Tibial artery (tissue), 4 donors: ENCODE results near the gene SLX9.

Source experiments
- DNase-seq, 2 donors: peaks; one replicate each; pipeline ENCODE4 v3.0.0-alpha.2; 2019
- H3K27ac ChIP-seq, 2 donors: fragments of 200-600 bp; sonication (generic) in 1 of 2; 1 replicate in 1 of 2; 2 replicates in 1 of 2; pipeline ENCODE4 v1.5.1; 2018 to 2019; ENCODE audit warnings: mild to moderate bottlenecking in 1 of 2
- H3K27me3 ChIP-seq, 2 donors: fragments of 200-600 bp; sonication (generic) in 1 of 2; one replicate each; pipeline versions ENCODE4 v1.5.1 to v1.6.0; 2016 to 2019
- H3K36me3 ChIP-seq, 3 donors: fragments of 200-600 bp; sonication (generic) in 2 of 3; one replicate each; pipeline ENCODE4 v1.5.1; 2016 to 2019; ENCODE audit warnings: mild to moderate bottlenecking in 2 of 3
- H3K4me1 ChIP-seq, 4 donors: fragments of 200-600 bp; sonication (generic) in 2 of 4; 1 replicate in 3 of 4; 2 replicates in 1 of 4; pipeline ENCODE4 v1.5.1; 2016 to 2019
- H3K4me3 ChIP-seq, 2 donors: fragments of 200-600 bp; sonication (generic) in 1 of 2; 1 replicate in 1 of 2; 2 replicates in 1 of 2; pipeline ENCODE4 v1.5.1; 2018 to 2019; ENCODE audit warnings: mild to moderate bottlenecking in 2 of 2
- H3K9me3 ChIP-seq, 3 donors: fragments of 200-600 bp; sonication (generic) in 1 of 3; one replicate each; pipeline ENCODE4 v1.5.1; 2016 to 2019
- CTCF ChIP-seq, 2 experiments: fragments of 200-600 bp in 1 of 2; fragments of 450-650 bp in 1 of 2; IDR thresholded peaks; one replicate each; pipeline ENCODE4 v1.5.1; 2017 to 2019; ENCODE audit warnings: antibody characterized with exemption in 2 of 2, mild to moderate bottlenecking in 1 of 2, moderate library complexity in 1 of 2
- intact Hi-C: fragments of 100-400 bp; cut with DNase I; formaldehyde crosslinking; loops from one replicate; pipeline ENCODE4 v1.15.0; 2023; ENCODE audit warnings: low total_unique reads

SLX9 gene

GRCh38 chr21:44896561-44897286 is 43.1 kb upstream of the SLX9 start:
- no peak for TF ChIP-seq CTCF (IDR thresholded peaks at IDR 0.05)
- intact Hi-C loops, result no loop called here
- no peaks in the 10 kb centered on the region for H3K9me3 ChIP-seq
- H3K4me1 ChIP-seq, result peaks cover 0 to 7% (median 0%) of the 10 kb centered on the region in 4 donors
- peaks cover 0 to 20% of the 10 kb centered on the region in 2 donors for H3K27me3 ChIP-seq
- no peak overlapping the region for H3K27ac ChIP-seq
- H3K4me3 ChIP-seq, result no peak overlapping the region
- no peaks in the 10 kb centered on the region for H3K36me3 ChIP-seq
- no peak for DNase-seq

DNA sequence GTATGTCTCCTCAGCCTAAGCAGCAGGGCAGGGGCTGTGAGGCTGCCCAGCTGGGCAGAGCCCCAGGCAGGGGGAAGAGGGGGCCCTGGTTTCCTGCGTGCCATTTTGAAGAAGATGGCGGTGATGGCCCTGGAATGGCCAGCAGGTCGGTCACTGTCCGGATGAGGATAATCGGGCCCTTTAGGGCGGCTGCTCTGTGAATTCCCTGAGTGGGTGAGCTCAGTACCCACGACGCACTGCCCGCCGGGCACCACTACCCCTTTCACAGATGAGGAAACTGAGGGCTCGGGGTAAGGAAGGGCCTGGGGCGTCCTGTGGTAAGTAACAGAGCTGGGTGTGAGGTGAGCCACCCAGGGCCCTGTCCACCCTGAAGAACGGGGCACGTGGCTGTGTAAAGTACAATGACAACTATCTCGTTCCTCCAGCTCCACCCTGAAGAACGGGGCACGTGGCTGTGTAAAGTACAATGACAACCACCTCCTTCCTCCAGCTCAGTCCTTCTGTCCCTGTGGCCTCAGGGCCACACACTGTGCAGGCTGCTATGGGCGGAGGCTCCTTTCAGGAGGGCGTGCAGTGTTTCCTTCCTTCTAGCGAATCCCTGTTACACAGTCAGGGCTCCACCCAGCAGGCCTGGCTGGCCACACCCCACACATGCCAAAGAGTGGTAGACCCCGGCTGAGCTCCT is 42.4 kb upstream of the SLX9 start:
- Histone ChIP-seq H3K4me3 (no peak overlapping the region), H3K4me1 (peaks cover 0 to 7% (median 0%) of the 10 kb centered on the region in 4 donors), H3K9me3 (no peaks in the 10 kb centered on the region), H3K27me3 (peaks cover 0 to 17% of the 10 kb centered on the region in 2 donors), H3K27ac (no peak overlapping the region), H3K36me3 (no peaks in the 10 kb centered on the region)
- peak in 1 of 2 donors; percentile 50 for DNase-seq
- intact Hi-C loops, result no loop called here
- TF ChIP-seq CTCF (IDR thresholded peaks at IDR 0.05), result no peak

DNA sequence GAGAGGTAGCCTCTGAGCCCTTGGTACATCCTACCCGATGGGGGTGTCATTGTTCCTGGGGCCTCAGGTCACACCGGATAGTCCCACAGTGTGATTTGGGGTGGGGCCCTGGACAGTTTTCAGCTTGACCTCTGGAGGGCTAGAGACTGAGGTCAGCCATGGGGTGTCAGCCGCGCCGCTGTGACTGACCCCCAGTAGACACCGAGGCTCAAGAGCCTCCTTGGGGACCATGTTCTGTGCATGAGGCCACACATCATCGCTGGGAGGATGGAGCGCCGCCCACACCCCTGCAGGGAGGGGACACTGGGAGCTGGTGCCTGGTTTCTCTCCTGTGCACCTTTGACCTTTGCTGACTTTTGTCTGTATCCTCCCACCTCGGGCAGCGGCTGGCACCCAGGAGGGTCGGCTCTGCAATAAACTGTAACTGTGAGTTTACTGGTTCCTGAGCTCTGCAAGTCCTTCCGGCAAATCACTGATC is 41.8 kb upstream of the SLX9 start:
- intact Hi-C loops, result no loop called here
- Histone ChIP-seq H3K27ac (no peak overlapping the region), H3K4me1 (peaks cover 0 to 7% (median 0%) of the 10 kb centered on the region in 4 donors), H3K27me3 (peaks cover 0 to 17% of the 10 kb centered on the region in 2 donors), H3K4me3 (no peak overlapping the region), H3K36me3 (no peaks in the 10 kb centered on the region), H3K9me3 (no peaks in the 10 kb centered on the region)
- no peak for TF ChIP-seq CTCF (IDR thresholded peaks at IDR 0.05)
- DNase-seq, result no peak

GRCh38 chr21:44898851-44899767 is 40.7 kb upstream of the SLX9 start:
- H3K9me3 ChIP-seq, result no peaks in the 10 kb centered on the region
- no peaks in the 10 kb centered on the region for H3K36me3 ChIP-seq
- intact Hi-C loops, result no loop called here
- H3K27me3 ChIP-seq, result peaks cover 0 to 17% of the 10 kb centered on the region in 2 donors
- TF ChIP-seq CTCF (IDR thresholded peaks at IDR 0.05), result no peak
- no peak for DNase-seq
- no peak overlapping the region for H3K27ac ChIP-seq
- peaks cover 0 to 7% (median 0%) of the 10 kb centered on the region in 4 donors for H3K4me1 ChIP-seq
- H3K4me3 ChIP-seq, result no peak overlapping the region

DNA sequence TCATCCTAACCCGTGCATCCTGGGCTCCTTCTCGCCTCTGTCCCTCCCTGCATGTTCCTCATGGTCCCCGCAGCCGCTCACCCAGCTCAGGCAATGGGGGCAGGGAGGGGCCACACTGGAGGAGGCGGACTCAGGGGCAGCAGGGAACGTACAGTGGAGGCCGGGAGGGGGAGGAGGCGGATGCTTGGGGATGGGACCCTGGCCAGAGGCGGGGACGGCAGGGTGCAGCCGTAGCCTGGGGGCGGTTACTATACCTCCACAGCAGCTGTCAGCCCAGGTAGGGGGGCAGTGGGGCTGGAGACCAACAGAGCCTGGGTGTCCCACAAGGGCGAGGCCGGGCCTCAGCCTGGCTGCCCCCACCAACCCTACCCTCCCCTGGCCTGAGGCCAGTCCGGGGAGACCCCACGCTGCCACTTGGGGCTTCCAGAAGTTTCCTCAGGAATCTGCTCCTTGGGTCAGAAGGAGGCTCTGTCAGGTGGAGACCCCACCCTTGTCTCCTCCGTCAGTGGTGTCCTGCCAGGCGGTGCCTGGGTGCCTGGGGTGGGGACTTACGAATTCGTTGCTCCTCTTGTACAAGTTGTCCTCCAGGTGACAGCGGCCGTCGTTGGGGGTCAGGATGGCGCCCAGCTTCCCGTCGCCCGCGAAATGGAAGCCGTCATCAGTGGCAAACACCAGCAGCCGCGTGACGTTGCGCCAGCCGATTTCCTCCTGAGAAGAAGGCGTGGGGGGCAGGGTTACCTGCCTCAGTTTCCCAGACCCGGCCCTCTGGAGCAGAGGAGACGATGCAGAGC is 39.9 kb upstream of the SLX9 start:
- no peak for DNase-seq
- Histone ChIP-seq H3K4me1 (peaks cover 0 to 7% (median 0%) of the 10 kb centered on the region in 4 donors), H3K4me3 (no peak overlapping the region), H3K27me3 (peaks cover 0 to 17% of the 10 kb centered on the region in 2 donors), H3K36me3 (no peaks in the 10 kb centered on the region), H3K9me3 (no peaks in the 10 kb centered on the region), H3K27ac (no peak overlapping the region)
- no peak for TF ChIP-seq CTCF (IDR thresholded peaks at IDR 0.05)
- intact Hi-C loops, result no loop called here
